Embryonic facial prominence (tissue), 1 donor: Measurements from ENCODE around the gene ABTB2.
"Not testable (repeated sequence)": the region's sequence is repeated elsewhere in the genome, so short reads cannot be mapped to it uniquely, and the experiment has no call there.

Experiments
- DNase-seq: peaks from one replicate; pipeline ENCODE4 v3.0.0-alpha.2; 2016; ENCODE audit errors: extremely low spot score

The ABTB2 gene

GRCh38 chr11:34239465-34240149, 118.2 kb downstream of the ABTB2 start:
- DNase-seq, result no peak

DNA sequence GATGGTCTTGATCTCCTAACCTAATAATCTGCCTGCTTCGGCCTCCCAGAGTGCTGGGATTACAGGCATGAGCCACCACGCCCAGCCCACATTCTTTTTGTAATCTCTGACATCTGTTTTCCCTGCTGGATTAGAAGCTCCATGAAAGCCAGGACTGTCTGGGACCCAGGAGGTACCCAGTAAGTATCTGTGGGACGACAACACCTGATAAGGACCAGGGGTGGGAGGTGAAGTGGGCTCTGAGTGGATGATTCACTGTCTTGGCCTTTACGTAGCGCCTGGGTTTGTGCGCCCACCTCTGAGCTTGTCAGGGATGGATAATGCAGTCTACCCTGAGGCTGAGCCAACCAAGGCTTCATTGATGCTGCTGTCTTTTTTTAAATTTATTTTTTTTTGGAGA, 118.8 kb downstream of the ABTB2 start:
- DNase-seq, result no peak

DNA sequence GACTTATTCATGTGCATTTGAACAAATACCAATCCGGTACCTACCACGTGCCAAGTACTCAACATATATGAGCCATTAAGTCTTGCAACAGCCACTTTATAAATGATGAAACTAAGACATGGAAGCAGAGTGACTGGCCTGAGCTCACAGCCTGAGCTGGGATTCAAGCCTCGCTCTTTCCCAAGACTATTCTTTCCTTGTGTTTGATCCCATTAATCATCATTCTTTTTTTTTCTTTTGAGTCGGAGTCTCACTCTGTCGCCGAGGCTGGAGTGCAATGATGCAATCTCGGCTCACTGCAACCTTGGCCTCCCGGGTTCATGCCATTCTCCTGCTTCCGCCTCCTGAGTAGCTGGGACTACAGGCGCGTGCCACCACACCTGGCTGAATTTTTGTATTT, 119.3 kb downstream of the ABTB2 start:
- DNase-seq, result no peak

DNA sequence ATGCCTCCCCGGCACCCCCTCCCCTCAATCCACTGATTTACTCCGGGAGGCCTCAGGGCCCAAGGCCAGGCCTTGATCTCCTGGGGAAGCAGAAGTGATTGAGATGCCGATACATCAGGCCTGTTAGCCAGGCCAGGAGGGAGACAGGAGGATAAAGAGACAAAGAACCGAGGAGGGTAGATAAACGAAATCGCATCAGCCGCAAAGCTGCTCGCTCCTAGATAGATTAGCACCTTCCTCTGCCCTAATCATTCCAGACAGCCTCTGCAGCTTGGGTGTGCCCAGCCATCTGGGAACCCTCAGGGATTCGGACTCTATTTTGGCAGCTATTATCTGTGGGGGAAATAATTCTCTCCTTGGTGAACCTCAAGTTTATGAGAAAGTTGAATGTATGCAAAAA, 121.2 kb downstream of the ABTB2 start:
- no peak for DNase-seq

- DNase-seq, result no peak
Measured at GRCh38 chr11:34235591-34236071, 122.2 kb downstream of the ABTB2 start.

GRCh38 chr11:34235189-34235588, 122.6 kb downstream of the ABTB2 start:
- no peak for DNase-seq

- DNase-seq, result no peak
Measured at GRCh38 chr11:34234086-34234740, 123.6 kb downstream of the ABTB2 start.

DNA sequence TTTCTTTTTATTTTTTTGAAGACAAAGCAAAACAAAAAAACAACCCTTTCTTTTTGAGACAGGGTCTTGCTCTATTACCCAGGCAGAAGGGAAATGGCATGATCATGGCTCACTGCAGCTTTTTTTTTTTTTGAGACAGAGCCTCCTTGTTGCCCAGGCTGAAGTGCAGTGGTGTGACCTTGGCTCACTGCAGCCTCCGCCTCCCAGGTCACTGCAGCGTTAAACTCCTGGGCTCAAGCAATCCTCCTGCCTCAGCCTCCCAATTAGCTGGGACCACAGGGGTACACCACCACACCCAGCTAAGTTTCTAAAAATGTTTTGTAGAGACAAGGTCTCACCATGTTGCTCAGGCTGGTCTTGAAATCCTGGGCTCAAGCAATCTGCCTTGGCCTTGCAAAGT, 124.6 kb downstream of the ABTB2 start:
- no peak for DNase-seq

DNA sequence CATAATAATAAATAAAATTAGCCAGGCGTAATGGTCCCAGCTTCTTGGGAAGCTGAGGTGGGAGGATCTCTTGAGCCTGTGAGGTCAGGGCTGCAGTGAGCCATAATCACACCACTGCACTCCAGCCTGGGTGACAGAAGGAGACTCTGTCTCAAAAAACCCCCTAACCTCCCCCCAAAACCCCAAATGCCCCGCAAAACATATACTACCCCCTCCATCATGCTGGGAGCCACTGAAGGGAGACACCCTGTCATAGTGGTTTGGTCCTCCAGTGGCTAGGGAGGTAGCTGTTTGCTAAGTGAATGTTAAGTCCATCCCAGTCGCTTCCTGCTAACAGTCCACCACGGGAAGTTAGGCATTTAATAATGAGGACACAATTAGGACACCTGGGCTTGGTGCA, 125.0 kb downstream of the ABTB2 start:
- no peak for DNase-seq

DNA sequence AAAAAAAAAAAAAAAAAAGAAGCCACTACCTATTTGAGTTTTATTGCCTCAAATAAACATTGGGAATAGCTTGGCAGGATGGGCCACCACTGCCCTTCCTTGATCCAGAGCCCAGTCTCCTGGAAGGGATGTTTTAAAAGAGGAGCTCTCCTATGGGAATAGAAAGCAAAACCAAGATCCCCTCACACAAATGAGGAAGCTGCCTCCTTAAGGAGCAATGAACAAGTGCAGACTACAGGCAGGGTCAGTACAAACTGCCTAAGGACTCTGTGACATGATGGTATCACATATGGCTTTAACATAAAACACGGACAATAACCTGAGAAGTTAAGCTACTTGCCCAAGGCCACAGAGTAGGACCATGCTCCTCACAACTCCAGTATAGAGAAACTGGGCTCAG, 131.6 kb downstream of the ABTB2 start:
- DNase-seq, result no peak

- DNase-seq, result no peak
Measured at GRCh38 chr11:34225091-34225490, 132.7 kb downstream of the ABTB2 start.

GRCh38 chr11:34224434-34224966, 133.3 kb downstream of the ABTB2 start:
- no peak for DNase-seq

GRCh38 chr11:34223907-34224306, 133.9 kb downstream of the ABTB2 start:
- no peak for DNase-seq

- DNase-seq, result no peak
Measured at GRCh38 chr11:34223021-34223813, 134.6 kb downstream of the ABTB2 start.

- DNase-seq, result no peak
Measured at GRCh38 chr11:34222030-34222429, 135.8 kb downstream of the ABTB2 start.

GRCh38 chr11:34219941-34220370, 137.9 kb downstream of the ABTB2 start:
- DNase-seq, result no peak

- no peak for DNase-seq
Measured at GRCh38 chr11:34219279-34219678, 138.5 kb downstream of the ABTB2 start.

DNA sequence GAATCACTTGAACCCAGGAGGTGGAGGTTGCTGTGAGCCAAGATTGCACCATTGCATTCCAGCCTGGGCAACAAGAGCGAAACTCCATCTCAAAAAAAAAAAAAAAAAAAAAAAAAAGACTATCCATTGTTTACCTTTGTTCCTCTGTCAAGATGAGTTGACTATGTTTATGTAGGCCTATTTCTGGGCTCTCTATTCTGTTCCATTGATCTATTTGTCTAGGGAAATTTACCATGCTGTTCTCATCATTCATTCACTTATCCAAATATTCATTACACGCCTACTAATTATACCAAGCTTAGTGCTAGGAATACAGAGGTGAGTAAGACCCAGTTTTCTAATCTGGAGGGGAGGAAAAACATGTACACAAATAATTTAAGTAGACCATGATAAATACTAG, 139.1 kb downstream of the ABTB2 start:
- not testable (repeated sequence) for DNase-seq

- no peak for DNase-seq
Measured at GRCh38 chr11:34218067-34218466, 139.7 kb downstream of the ABTB2 start.

DNA sequence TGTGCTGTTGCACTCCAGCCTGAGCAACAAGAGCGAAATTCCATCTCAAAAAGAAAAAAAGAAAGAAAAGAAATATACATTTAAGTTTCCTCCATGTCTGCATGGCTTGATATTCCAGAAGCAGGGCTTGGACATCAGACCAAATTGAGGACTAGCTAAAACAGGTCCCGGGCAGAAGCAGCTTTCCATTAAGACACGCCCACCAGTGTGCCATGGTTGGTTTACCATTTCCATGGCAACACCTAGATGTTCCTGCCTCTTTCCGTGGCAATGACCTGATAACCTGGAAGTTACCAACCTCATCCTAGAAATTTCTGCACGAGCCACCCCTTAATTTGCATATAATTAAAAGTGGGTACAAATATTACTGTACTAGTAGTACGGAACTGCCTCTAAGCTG, 141.1 kb downstream of the ABTB2 start:
- no peak for DNase-seq

DNA sequence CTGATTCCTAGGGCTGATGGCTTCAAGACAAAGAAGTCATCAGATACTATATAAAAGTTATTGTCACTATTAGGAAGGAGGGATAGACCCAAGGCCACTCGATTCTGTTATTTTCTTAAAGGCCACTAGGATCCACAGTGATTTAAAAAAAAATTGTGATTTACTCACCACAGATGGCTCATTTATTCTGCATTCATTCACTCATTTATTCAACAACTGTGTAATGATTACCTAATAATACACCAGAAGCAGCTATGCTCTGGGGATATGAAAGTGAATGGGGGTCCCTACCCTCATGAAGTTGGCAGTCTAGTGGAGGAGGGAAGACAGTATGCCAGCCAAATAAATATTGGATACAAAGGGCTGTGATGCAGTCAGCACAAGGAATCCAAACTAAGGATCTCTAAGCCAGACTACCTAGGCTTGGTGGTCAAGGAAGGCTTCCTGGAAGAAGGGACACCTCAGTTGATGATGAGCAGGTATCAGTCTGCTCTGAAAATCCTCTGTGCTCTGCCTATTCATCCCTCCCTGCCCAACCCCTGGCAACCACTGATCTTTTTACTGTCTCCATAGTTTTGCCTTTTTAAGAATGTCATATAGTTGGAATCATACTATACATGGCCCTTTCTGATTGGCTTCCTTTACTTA, 141.9 kb downstream of the ABTB2 start:
- DNase-seq, result no peak
